GM21381 (cell line): ENCODE data around the gene IL12A.

ENCODE experiments used
- ATAC-seq: cut with Tn5 transposase; IDR thresholded peaks from one replicate; pipeline ENCODE4 v1.9.1; 2021; ENCODE audit warnings: mild to moderate bottlenecking, moderate library complexity; ENCODE audit not compliant: unreplicated experiment

IL12A gene

GRCh38 chr3:160023476-160023875 is 34.8 kb downstream of the IL12A start:
- no peak for ATAC-seq

GRCh38 chr3:160027541-160028195 is 39.0 kb downstream of the IL12A start:
- peak; percentile 90 for ATAC-seq

GRCh38 chr3:160035757-160036156 is 47.1 kb downstream of the IL12A start:
- no peak for ATAC-seq

GRCh38 chr3:160038862-160039562 is 50.4 kb downstream of the IL12A start:
- no peak for ATAC-seq

- no peak for ATAC-seq
Measured at GRCh38 chr3:160040181-160040580, 51.5 kb downstream of the IL12A start.

GRCh38 chr3:160041465-160041864 is 52.8 kb downstream of the IL12A start:
- no peak for ATAC-seq

GRCh38 chr3:160044121-160044520 is 55.5 kb downstream of the IL12A start:
- no peak for ATAC-seq
